Ramos (cell line): ENCODE results near the gene OPN1SW.

Experiments used
- in situ Hi-C: fragments of 300-500 bp; cut with MboI; formaldehyde crosslinking; loops from one replicate; pipeline ENCODE4 v1.14.3; 2022; ENCODE audit warnings: low sequenced_read_pairs; ENCODE audit not compliant: unreplicated experiment

OPN1SW gene

GRCh38 chr7:128737867-128738385 is 37.7 kb downstream of the OPN1SW start:
- in situ Hi-C loops: no loop called here

GRCh38 chr7:128737441-128737840 is 38.2 kb downstream of the OPN1SW start:
- in situ Hi-C loops: no loop called here

GRCh38 chr7:128735436-128735835 is 40.2 kb downstream of the OPN1SW start:
- in situ Hi-C loops: no loop called here

- in situ Hi-C loops: no loop called here
These were observed 40.7 kb downstream of the OPN1SW start for GRCh38 chr7:128734890-128735289.

GRCh38 chr7:128733278-128733645 is 42.3 kb downstream of the OPN1SW start:
- in situ Hi-C loops: no loop called here

GRCh38 chr7:128732521-128733277 is 42.9 kb downstream of the OPN1SW start:
- in situ Hi-C loops: no loop called here

- in situ Hi-C loops: no loop called here
These were observed 44.4 kb downstream of the OPN1SW start for GRCh38 chr7:128731184-128731583.

GRCh38 chr7:128729494-128729893 is 46.1 kb downstream of the OPN1SW start:
- in situ Hi-C loops: no loop called here

GRCh38 chr7:128728598-128728997 is 47.0 kb downstream of the OPN1SW start:
- in situ Hi-C loops: no loop called here

GRCh38 chr7:128727239-128727638 is 48.4 kb downstream of the OPN1SW start:
- in situ Hi-C loops: no loop called here

- in situ Hi-C loops: no loop called here
These were observed 48.9 kb downstream of the OPN1SW start for GRCh38 chr7:128726737-128727072.

- in situ Hi-C loops: no loop called here
These were observed 49.4 kb downstream of the OPN1SW start for GRCh38 chr7:128726059-128726736.

GRCh38 chr7:128725531-128725930 is 50.1 kb downstream of the OPN1SW start:
- in situ Hi-C loops: no loop called here

GRCh38 chr7:128724743-128725142 is 50.9 kb downstream of the OPN1SW start:
- in situ Hi-C loops: no loop called here
